ENCODE data around the gene GLIS1.

DNA sequence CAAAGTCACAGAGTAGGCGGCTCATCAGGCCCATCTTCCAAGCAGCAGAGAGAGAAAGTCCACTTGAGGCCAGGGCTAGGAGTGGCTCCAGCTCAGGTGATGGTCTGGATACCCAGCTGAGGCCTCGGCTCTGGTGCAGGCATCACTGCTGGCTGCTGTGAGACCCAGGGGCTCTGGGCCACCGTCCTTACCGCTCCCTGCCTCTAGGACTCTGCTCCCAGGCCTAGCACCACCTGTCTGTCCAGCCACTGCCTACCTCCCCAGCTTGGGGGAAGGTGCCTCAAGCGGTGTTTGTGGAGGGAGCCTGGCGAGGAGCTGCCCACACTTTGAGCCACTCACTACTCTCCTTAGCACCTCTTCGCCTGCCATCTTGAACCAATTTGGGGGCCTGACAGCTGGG, 221.9 kb downstream of the GLIS1 start:
- TF ChIP-seq, protein P1, sequence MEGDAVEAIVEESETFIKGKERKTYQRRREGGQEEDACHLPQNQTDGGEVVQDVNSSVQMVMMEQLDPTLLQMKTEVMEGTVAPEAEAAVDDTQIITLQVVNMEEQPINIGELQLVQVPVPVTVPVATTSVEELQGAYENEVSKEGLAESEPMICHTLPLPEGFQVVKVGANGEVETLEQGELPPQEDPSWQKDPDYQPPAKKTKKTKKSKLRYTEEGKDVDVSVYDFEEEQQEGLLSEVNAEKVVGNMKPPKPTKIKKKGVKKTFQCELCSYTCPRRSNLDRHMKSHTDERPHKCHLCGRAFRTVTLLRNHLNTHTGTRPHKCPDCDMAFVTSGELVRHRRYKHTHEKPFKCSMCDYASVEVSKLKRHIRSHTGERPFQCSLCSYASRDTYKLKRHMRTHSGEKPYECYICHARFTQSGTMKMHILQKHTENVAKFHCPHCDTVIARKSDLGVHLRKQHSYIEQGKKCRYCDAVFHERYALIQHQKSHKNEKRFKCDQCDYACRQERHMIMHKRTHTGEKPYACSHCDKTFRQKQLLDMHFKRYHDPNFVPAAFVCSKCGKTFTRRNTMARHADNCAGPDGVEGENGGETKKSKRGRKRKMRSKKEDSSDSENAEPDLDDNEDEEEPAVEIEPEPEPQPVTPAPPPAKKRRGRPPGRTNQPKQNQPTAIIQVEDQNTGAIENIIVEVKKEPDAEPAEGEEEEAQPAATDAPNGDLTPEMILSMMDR (IDR thresholded peaks at IDR 0.05), result no peak
- no peak for TF ChIP-seq POLR2A (IDR thresholded peaks at IDR 0.05)

Data from heart left ventricle (tissue), 13 donors.